Measurements from ENCODE around the gene CIC.

Gene CIC

GRCh38 chr19:42273407-42274064, 4.5 kb downstream of the CIC start:
- no peak for TF ChIP-seq CTCF (IDR thresholded peaks at IDR 0.05; ENCODE audit: control insufficient read depth, insufficient read depth, low read depth, low read length, missing control alignments)
- no peak for DNase-seq (ENCODE audit: low read depth)
- no peak overlapping the region for H3K4me3 ChIP-seq (ENCODE audit: control insufficient read depth, low read depth, low read length)

GRCh38 chr19:42274065-42274682, 5.1 kb downstream of the CIC start:
- H3K4me3 ChIP-seq (ENCODE audit: control insufficient read depth, low read depth, low read length), result no peak overlapping the region
- DNase-seq (ENCODE audit: low read depth), result no peak
- TF ChIP-seq CTCF (IDR thresholded peaks at IDR 0.05; ENCODE audit: control insufficient read depth, insufficient read depth, low read depth, low read length, missing control alignments), result no peak

GRCh38 chr19:42275103-42275502, 6.1 kb downstream of the CIC start:
- H3K4me3 ChIP-seq (ENCODE audit: control insufficient read depth, low read depth, low read length), result no peak overlapping the region
- DNase-seq (ENCODE audit: low read depth), result no peak
- no peak for TF ChIP-seq CTCF (IDR thresholded peaks at IDR 0.05; ENCODE audit: control insufficient read depth, insufficient read depth, low read depth, low read length, missing control alignments)

GRCh38 chr19:42275517-42275916, 6.5 kb downstream of the CIC start:
- H3K4me3 ChIP-seq (ENCODE audit: control insufficient read depth, low read depth, low read length), result no peak overlapping the region
- no peak for TF ChIP-seq CTCF (IDR thresholded peaks at IDR 0.05; ENCODE audit: control insufficient read depth, insufficient read depth, low read depth, low read length, missing control alignments)
- no peak for DNase-seq (ENCODE audit: low read depth)

GRCh38 chr19:42276284-42276683, 7.2 kb downstream of the CIC start:
- H3K4me3 ChIP-seq (ENCODE audit: control insufficient read depth, low read depth, low read length), result no peak overlapping the region
- no peak for TF ChIP-seq CTCF (IDR thresholded peaks at IDR 0.05; ENCODE audit: control insufficient read depth, insufficient read depth, low read depth, low read length, missing control alignments)
- DNase-seq (ENCODE audit: low read depth), result no peak

GRCh38 chr19:42276821-42277220, 7.8 kb downstream of the CIC start:
- TF ChIP-seq CTCF (IDR thresholded peaks at IDR 0.05; ENCODE audit: control insufficient read depth, insufficient read depth, low read depth, low read length, missing control alignments), result no peak
- no peak for DNase-seq (ENCODE audit: low read depth)
- no peak overlapping the region for H3K4me3 ChIP-seq (ENCODE audit: control insufficient read depth, low read depth, low read length)
